ENCODE measurements around the gene ERN1. TPM values are rescaled to one million over a fixed set of nuclear protein-coding genes. Genes with fewer than 3 reads are reported as not detected.
A peak's percentile ranks its signal among the peaks of the same experiment; 100 is the strongest.

The ERN1 gene
- total and polyA plus RNA-seq, 10 donors = 3.1 to 65.4 (median 44.1) TPM

DNA sequence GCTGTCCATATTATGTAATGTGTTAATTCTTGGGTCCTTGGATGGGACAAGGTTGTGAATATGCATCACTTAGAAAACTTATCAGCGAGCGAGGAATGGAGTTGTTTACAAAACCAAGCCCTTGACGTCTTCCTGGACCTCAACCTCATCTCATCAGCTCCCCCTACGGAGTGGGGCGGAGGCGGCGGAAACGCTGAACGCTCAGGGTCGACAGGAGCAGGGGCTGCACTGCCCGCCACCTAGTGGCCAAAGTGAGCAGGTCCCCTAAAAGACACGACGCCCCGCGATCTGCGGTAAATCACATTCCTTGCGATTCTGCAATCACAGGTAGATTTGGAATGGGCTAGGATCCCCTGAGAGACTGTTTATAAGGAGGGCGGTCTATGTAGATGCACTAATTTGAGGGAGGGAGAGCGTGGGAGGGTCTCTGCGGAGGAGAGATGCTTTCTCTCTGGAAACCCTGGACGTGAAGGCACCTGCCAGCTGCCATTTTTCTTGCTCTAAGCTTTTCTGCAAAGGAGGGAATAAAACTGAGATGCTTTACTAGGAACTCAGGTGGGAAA lies 104.1 kb downstream of the ERN1 start:
- DNase-seq = peak; percentile 98
- peak overlapping the region; percentile 73 to 98 (median 91) for H3K27ac ChIP-seq
- peaks cover 18 to 71% (median 46%) of the 10 kb centered on the region in 6 donors for H3K4me1 ChIP-seq
- no peaks in the 10 kb centered on the region for H3K27me3 ChIP-seq (replicated peaks in 1 of 7)
- peak overlapping the region in 3 of 8 donors; percentile 2 to 50 (median 17) for H3K4me3 ChIP-seq
- intact Hi-C loops (cut with DNase I; ENCODE audit: low total_unique reads) = loop anchor here (5.0 kb wide), 1 partner anchor 114 kb away; the partner anchor contains the start of gene CSHL1
- peak; percentile 86 to 87 (median 87) for TF ChIP-seq POLR2AphosphoS5 (IDR thresholded peaks at IDR 0.05)
- TF ChIP-seq, protein P1, sequence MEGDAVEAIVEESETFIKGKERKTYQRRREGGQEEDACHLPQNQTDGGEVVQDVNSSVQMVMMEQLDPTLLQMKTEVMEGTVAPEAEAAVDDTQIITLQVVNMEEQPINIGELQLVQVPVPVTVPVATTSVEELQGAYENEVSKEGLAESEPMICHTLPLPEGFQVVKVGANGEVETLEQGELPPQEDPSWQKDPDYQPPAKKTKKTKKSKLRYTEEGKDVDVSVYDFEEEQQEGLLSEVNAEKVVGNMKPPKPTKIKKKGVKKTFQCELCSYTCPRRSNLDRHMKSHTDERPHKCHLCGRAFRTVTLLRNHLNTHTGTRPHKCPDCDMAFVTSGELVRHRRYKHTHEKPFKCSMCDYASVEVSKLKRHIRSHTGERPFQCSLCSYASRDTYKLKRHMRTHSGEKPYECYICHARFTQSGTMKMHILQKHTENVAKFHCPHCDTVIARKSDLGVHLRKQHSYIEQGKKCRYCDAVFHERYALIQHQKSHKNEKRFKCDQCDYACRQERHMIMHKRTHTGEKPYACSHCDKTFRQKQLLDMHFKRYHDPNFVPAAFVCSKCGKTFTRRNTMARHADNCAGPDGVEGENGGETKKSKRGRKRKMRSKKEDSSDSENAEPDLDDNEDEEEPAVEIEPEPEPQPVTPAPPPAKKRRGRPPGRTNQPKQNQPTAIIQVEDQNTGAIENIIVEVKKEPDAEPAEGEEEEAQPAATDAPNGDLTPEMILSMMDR (IDR thresholded peaks at IDR 0.05 in 8 of 11, conservative IDR thresholded peaks at IDR 0.05 in 3 of 11) = peak; percentile 95 to 98 (median 98)
- TF ChIP-seq POLR2A (IDR thresholded peaks at IDR 0.05) = no peak
- H3K9me3 ChIP-seq = no peaks in the 10 kb centered on the region
- H3K36me3 ChIP-seq = no peaks in the 10 kb centered on the region
- 1 to 6% (median 3%) methylated on average over 19 to 21 of the region's 21 CpGs for whole genome bisulfite sequencing, 5 donors

DNA sequence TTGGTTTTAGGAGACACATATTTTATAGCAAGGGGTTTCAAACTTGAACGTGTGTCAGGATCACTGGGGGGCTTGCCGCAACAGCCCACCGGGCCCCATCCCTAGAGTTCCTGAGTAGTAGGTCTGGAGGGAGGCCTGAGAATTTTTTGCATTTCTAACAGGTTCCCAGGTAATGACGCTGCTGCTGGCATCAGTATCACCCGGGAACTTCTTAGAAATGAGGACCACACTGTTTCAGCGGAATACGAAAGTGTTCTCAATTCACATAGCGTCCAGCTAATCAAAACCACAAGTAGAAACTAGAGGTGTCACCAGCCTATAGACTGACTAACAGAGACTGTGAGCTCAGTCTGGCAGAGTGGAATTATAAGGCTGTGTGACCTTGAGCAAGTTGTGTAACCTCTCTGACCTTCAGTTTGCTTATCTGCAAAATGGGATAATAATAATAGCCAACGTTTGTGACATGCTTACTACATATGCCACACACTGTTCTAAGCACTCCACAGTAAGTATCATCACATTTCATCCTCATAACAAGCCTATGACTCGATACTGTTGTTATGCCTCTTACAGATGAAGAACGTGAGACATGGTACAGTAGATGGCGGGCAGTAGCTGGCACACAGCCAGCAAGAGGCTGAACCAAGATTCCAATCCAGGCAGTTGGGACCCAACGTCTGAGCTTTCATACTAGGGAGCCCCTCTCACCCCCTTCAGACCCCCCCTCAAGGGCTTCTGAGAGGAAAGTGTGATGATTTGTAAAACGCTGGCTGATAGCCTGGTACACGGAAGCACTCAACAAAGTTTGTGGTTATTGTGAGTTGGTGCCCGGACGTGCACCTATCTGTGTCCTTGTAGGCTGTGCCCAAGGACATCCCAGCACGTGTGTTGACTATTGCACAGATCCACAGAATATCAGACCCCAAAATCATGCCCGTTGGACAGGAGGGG lies 104.9 kb downstream of the ERN1 start:
- Histone ChIP-seq H3K4me3 (peak overlapping the region in 1 of 8 donors; percentile 50), H3K9me3 (no peaks in the 10 kb centered on the region), H3K27me3 (replicated peaks in 1 of 7) (no peaks in the 10 kb centered on the region), H3K4me1 (peaks cover 18 to 77% (median 48%) of the 10 kb centered on the region in 6 donors), H3K27ac (peak overlapping the region; percentile 73 to 98 (median 91)), H3K36me3 (no peaks in the 10 kb centered on the region)
- TF ChIP-seq POLR2A (IDR thresholded peaks at IDR 0.05) (no peak), POLR2AphosphoS5 (IDR thresholded peaks at IDR 0.05) (no peak)
- TF ChIP-seq, protein P1 (IDR thresholded peaks at IDR 0.05 in 8 of 11, conservative IDR thresholded peaks at IDR 0.05 in 3 of 11) = no peak
- no peak for DNase-seq
- WGBS, 5 donors = 51 to 68% (median 55%) methylated on average over 19 of the region's 19 CpGs
- intact Hi-C loops (cut with DNase I; ENCODE audit: low total_unique reads) = loop anchor here (5.0 kb wide), 1 partner anchor 113 kb away; the partner anchor contains the start of gene CSHL1

DNA sequence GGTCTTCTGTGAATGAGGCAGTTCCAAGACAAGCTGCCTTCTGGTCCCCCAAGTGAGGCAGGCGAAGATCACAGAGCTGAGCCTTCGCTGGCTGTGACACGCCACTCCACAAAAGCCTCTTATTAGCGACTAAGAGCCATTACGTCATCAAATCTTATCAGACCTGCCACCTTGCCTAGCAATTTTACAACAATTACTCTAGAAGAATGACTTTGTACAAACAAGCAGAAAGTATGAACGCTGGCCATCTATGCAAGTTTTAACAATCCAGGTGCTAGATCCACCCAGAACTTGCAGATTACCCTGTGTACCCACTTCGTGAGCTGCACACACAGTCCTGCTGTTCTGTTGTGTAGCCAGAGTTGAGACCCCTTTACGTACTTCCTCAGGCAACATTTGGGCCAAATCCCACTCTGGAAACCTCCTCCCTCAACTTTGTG lies 105.7 kb downstream of the ERN1 start:
- TF ChIP-seq POLR2AphosphoS5 (IDR thresholded peaks at IDR 0.05) (no peak), POLR2A (IDR thresholded peaks at IDR 0.05) (no peak)
- TF ChIP-seq, protein P1 (IDR thresholded peaks at IDR 0.05 in 8 of 11, conservative IDR thresholded peaks at IDR 0.05 in 3 of 11) = no peak
- no peaks in the 10 kb centered on the region for H3K9me3 ChIP-seq
- H3K27me3 ChIP-seq (replicated peaks in 1 of 7) = no peaks in the 10 kb centered on the region
- H3K4me3 ChIP-seq = no peak overlapping the region
- 58 to 74% (median 63%) methylated on average over 7 to 8 of the region's 8 CpGs for WGBS, 5 donors
- H3K27ac ChIP-seq = peak overlapping the region; percentile 73 to 98 (median 91)
- H3K36me3 ChIP-seq = no peaks in the 10 kb centered on the region
- DNase-seq = no peak
- intact Hi-C loops (cut with DNase I; ENCODE audit: low total_unique reads) = no loop called here
- H3K4me1 ChIP-seq = peaks cover 18 to 84% (median 54%) of the 10 kb centered on the region in 6 donors
